K562 (cell line): ENCODE data around the gene MXD3. TPM values are rescaled to one million over a fixed set of nuclear protein-coding genes. Genes with fewer than 3 reads are reported as not detected.

Source experiments
- BMI1 ChIP-seq: fragments of 150-350 bp; IDR thresholded peaks from 2 replicates; pipeline ENCODE4 v1.6.1; 2014; ENCODE audit warnings: low read length
- BRF2 ChIP-seq: IDR thresholded peaks from 3 replicates; pipeline ENCODE4 v1.6.1; 2011; ENCODE audit warnings: borderline replicate concordance, mild to moderate bottlenecking; ENCODE audit not compliant: insufficient read length, insufficient read depth
- FOXK1 ChIP-seq: sonication (generic); formaldehyde crosslinking; IDR thresholded peaks from 2 replicates; pipeline ENCODE4 v1.8.0; 2022; ENCODE audit warnings: missing genetic modification reagents, mild to moderate bottlenecking, borderline replicate concordance
- GABPB1 ChIP-seq: sonication (generic); formaldehyde crosslinking; IDR thresholded peaks from 2 replicates; pipeline ENCODE4 v1.8.0; 2022; ENCODE audit warnings: mild to moderate bottlenecking, missing genetic modification reagents
- HNRNPL ChIP-seq: fragments of 200-400 bp; formaldehyde crosslinking; IDR thresholded peaks from 2 replicates; pipeline ENCODE4 v1.6.1; 2017; ENCODE audit warnings: low read depth, mild to moderate bottlenecking, low read length
- NFYB ChIP-seq: IDR thresholded peaks from 2 replicates; pipeline ENCODE4 v1.6.1; 2011; ENCODE audit warnings: mild to moderate bottlenecking, moderate library complexity; ENCODE audit not compliant: insufficient read length; ENCODE audit errors: extremely low read depth
- TBP ChIP-seq: optimal IDR thresholded peaks from 2 replicates; pipeline ENCODE3; 2011; ENCODE audit warnings: low read depth, low read length, improper control_type of control experiment
- ZNF316 ChIP-seq: fragments of 450-650 bp; IDR thresholded peaks from 2 replicates; pipeline ENCODE4 v1.6.1; 2016
- ZNF318 ChIP-seq, 2 experiments: fragments of 450-650 bp; IDR thresholded peaks; 2 replicates each; pipeline ENCODE4 v1.6.1; 2016; ENCODE audit warnings: mild to moderate bottlenecking in 2 of 2, borderline replicate concordance in 1 of 2, low read depth in 1 of 2, moderate library complexity in 1 of 2
- polyA plus RNA-seq, 8 experiments: library from polyadenylated mRNA; depleted of rRNA in 4 of 8; stranded (reverse) in 5 of 8; unstranded in 3 of 8; fragments of >200 nt; fragmentation: Nextera tagmentation in 2 of 8; fragmentation: Illumina TruSeq in 1 of 8; extraction: Ambion mirVana in 2 of 8; extraction: Trizol in 1 of 8; gene quantifications; 2 replicates each; pipeline versions ENCODE4 v1.2.1 to v1.2.3, GENCODE V29; 2011 to 2014; ENCODE audit warnings: inconsistent platforms in 1 of 8, missing spikeins in 1 of 8
- total RNA-seq, 7 experiments: library from RNA; depleted of rRNA in 6 of 7; stranded (reverse); fragments of >200 nt in 6 of 7; fragmentation: Illumina TruSeq in 2 of 7; extraction: Trizol in 2 of 7; gene quantifications; 2 replicates each; pipeline versions ENCODE4 v1.2.1 to v1.2.3, GENCODE V29; 2011 to 2021; ENCODE audit warnings: low replicate concordance in 1 of 7
- TF ChIP-seq, protein P1 (sequence below): IDR thresholded peaks from 2 replicates; pipeline ENCODE4 v1.6.1; 2016; ENCODE audit warnings: missing genetic modification characterization, missing compliant biosample characterization
- TF ChIP-seq, protein P2 (sequence below): fragments of 250-450 bp; sonication (Bioruptor Pico); IDR thresholded peaks from 2 replicates; pipeline ENCODE4 v1.5.0; 2020; ENCODE audit warnings: mild to moderate bottlenecking
- TF ChIP-seq, protein P3 (sequence below): fragments of 450-650 bp; IDR thresholded peaks from one replicate; pipeline ENCODE4 v1.6.1; 2018; ENCODE audit warnings: mild to moderate bottlenecking, moderate library complexity; ENCODE audit not compliant: partially characterized antibody

The MXD3 gene
- total and polyA plus RNA-seq, 9 of the 15 experiments (the other 6 are each of a cell fraction or from before 2014, with no cell fraction given): 0.28 to 24.8 (median 4.5) TPM

DNA sequence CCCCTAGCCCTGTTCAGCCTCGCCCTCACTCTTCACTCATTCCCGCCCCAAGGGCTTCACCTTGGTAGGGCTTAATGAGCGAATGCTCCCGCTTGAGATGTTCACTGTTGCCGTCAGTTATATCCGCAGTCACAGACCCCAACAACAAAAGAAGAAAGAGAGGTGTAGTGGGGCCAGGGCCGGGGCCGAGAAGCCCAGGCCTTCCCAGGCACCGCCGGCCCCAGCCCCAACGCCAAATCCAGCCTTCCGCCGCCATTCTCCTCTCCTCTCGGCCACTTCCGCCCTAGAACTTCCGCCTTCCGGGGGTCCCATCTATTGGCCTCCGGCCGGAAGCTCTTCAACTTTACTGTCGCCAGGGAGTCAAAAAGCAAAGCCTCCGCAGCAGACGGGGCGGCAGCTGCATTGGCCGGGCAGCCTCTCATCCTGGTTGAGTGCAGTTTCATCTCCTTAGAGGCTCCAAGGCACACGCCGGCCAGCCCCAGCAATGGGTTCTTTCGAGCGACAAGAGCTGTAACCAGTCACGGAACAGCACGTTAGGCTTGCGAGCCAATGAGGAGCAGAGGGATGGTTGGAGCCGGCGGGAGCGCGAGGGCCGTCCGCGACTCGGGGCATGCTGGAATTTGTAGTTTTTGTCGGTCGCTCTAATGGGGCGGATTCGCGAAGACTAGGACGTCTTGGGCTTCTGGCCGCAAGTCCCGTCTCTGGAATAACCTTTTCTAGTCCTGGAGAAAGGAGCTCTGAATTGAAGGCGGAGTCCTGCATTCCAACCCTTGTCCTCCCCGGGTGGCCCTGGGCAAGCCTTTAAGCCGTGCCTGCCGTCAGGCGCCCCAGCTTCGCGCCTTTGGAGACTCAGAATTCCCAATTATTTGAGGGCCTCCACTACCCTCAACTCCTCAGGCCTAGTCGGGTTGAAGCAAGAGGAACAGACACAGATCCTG is 40.0 kb upstream of the MXD3 start, which contains the start of gene LMAN2 (continued):
- TF ChIP-seq ZNF318 (IDR thresholded peaks at IDR 0.05; ENCODE audit: borderline replicate concordance in 1 of 2, low read depth in 1 of 2) (no peak), GABPB1 (CRISPR knock-in tag) (peak; percentile 99), HNRNPL (no peak), BMI1 (no peak), ZNF316 (no peak), NFYB (peak; percentile 99), TBP (peak; percentile 81), BRF2 (no peak), FOXK1 (no peak)
- TF ChIP-seq, protein P1, sequence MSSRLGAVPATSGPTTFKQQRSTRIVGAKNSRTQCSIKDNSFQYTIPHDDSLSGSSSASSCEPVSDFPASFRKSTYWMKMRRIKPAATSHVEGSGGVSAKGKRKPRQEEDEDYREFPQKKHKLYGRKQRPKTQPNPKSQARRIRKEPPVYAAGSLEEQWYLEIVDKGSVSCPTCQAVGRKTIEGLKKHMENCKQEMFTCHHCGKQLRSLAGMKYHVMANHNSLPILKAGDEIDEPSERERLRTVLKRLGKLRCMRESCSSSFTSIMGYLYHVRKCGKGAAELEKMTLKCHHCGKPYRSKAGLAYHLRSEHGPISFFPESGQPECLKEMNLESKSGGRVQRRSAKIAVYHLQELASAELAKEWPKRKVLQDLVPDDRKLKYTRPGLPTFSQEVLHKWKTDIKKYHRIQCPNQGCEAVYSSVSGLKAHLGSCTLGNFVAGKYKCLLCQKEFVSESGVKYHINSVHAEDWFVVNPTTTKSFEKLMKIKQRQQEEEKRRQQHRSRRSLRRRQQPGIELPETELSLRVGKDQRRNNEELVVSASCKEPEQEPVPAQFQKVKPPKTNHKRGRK (tag): no peak
- TF ChIP-seq, protein P2, sequence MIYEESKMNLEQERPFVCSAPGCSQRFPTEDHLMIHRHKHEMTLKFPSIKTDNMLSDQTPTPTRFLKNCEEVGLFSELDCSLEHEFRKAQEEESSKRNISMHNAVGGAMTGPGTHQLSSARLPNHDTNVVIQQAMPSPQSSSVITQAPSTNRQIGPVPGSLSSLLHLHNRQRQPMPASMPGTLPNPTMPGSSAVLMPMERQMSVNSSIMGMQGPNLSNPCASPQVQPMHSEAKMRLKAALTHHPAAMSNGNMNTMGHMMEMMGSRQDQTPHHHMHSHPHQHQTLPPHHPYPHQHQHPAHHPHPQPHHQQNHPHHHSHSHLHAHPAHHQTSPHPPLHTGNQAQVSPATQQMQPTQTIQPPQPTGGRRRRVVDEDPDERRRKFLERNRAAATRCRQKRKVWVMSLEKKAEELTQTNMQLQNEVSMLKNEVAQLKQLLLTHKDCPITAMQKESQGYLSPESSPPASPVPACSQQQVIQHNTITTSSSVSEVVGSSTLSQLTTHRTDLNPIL (CRISPR knock-in tag): no peak
- TF ChIP-seq, protein P3, sequence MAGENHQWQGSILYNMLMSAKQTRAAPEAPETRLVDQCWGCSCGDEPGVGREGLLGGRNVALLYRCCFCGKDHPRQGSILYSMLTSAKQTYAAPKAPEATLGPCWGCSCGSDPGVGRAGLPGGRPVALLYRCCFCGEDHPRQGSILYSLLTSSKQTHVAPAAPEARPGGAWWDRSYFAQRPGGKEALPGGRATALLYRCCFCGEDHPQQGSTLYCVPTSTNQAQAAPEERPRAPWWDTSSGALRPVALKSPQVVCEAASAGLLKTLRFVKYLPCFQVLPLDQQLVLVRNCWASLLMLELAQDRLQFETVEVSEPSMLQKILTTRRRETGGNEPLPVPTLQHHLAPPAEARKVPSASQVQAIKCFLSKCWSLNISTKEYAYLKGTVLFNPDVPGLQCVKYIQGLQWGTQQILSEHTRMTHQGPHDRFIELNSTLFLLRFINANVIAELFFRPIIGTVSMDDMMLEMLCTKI: no peak
